ENCODE measurements around the gene TTC21A. TPM values are rescaled to one million over a fixed set of nuclear protein-coding genes. Genes with fewer than 3 reads are reported as not detected.

TTC21A gene
- total RNA-seq, 1 experiment from 2014 or later = 5.6 TPM

DNA sequence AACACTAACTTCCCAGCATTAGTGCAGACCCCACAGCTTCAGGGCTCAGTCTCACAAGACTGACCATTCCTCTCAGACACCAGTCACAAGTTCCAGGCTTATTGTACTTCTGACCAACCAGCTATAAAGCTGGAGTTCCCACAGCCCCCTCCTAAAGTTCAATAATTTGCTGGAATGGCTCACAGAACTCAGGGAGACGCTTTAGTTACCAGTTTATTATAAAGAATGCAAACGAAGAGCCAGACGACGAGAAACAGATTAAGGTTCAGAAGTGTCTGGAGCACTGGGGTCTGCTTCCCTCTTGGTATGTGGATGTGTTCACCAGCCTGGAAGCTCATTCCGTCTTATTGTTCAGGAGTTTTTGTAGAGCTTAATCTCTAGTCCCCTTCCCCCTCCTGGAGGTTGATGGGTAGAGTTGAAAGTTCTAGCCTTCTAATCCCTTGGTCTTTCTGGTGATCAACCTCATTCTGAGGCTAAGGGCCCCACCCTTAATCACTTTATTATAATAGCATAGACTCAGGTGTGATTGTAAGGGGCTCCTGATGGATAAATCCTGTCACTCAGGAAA lies 50.8 kb downstream of the TTC21A start:
- Histone ChIP-seq H3K9me3 (ENCODE audit: control insufficient read depth in 1 of 2, insufficient read depth in 1 of 2, low read depth in 1 of 2, low read length in 2 of 2) (no peaks in the 10 kb centered on the region), H3K79me2 (ENCODE audit: insufficient read depth, low read length) (no peaks in the 10 kb centered on the region), H3K4me2 (ENCODE audit: low read length) (no peak overlapping the region), H3K4me3 (replicated peaks in 1 of 2; ENCODE audit: low read depth in 1 of 2, low read length in 2 of 2) (no peak overlapping the region), H3K4me1 (ENCODE audit: control insufficient read depth in 1 of 2, insufficient read depth in 2 of 2, low read length in 2 of 2) (peaks cover 10 to 14% of the 10 kb centered on the region in 2 experiments; a peak in 3 of 4 replicates), H3K9ac (ENCODE audit: low read length) (no peak overlapping the region), H2AFZ (ENCODE audit: low read depth, low read length, poor library complexity, severe bottlenecking) (no peak overlapping the region), H3K36me3 (ENCODE audit: control insufficient read depth in 1 of 2, insufficient read depth in 2 of 2, low read length in 2 of 2) (no peaks in the 10 kb centered on the region), H3K9me2 (ENCODE audit: insufficient read depth) (no peaks in the 10 kb centered on the region), H3K27me3 (ENCODE audit: insufficient read depth, low read length) (no peaks in the 10 kb centered on the region), H4K20me1 (ENCODE audit: insufficient read depth) (no peaks in the 10 kb centered on the region), H3K27ac (ENCODE audit: low read depth, low read length) (no peak overlapping the region)
- TF ChIP-seq EGR1 (IDR thresholded peaks at IDR 0.05; ENCODE audit: low read depth) (no peak), CEBPB (IDR thresholded peaks at IDR 0.05; ENCODE audit: low read depth) (no peak), TCF7L2 (IDR thresholded peaks at IDR 0.05; ENCODE audit: borderline replicate concordance, extremely low read depth, insufficient read depth, insufficient read length) (no peak), SIN3A (IDR thresholded peaks at IDR 0.05; ENCODE audit: low read depth) (no peak)
- RAD21 ChIA-PET (ENCODE audit: low non-redundant PET in 1 of 2, low total read pairs in 2 of 2, uncharacterized antibody in 2 of 2, unreplicated experiment in 2 of 2) = no interaction called here
- CTCF ChIA-PET = no interaction called here
- no peak for DNase-seq (ENCODE audit: low read depth, low spot score)
- ATAC-seq = no peak
- intact Hi-C loops (cut with micrococcal nuclease) = no loop called here
- POLR2A ChIA-PET = interaction anchor here (0.9 to 1.2 kb wide), 2 partner anchors 12 to 19 kb away, joined by 3 read pairs; no protein-coding TSS in a partner anchor
- BruUV-seq (replicated peaks) = no TSS peak

- ChIA-PET CTCF (no interaction called here), RAD21 (ENCODE audit: low non-redundant PET in 1 of 2, low total read pairs in 2 of 2, uncharacterized antibody in 2 of 2, unreplicated experiment in 2 of 2) (no interaction called here), POLR2A (no interaction called here)
- no peaks in the 10 kb centered on the region for H3K79me2 ChIP-seq (ENCODE audit: insufficient read depth, low read length)
- peaks cover 4 to 15% of the 10 kb centered on the region in 2 experiments; a peak in 3 of 4 replicates for H3K4me1 ChIP-seq (ENCODE audit: control insufficient read depth in 1 of 2, insufficient read depth in 2 of 2, low read length in 2 of 2)
- no TSS peak for BruUV-seq (replicated peaks)
- no peak overlapping the region for H3K4me3 ChIP-seq (replicated peaks in 1 of 2; ENCODE audit: low read depth in 1 of 2, low read length in 2 of 2)
- no peaks in the 10 kb centered on the region for H3K27me3 ChIP-seq (ENCODE audit: insufficient read depth, low read length)
- no peaks in the 10 kb centered on the region for H3K36me3 ChIP-seq (ENCODE audit: control insufficient read depth in 1 of 2, insufficient read depth in 2 of 2, low read length in 2 of 2)
- H3K4me2 ChIP-seq (ENCODE audit: low read length) = no peak overlapping the region
- DNase-seq (ENCODE audit: low read depth, low spot score) = no peak
- H3K9me2 ChIP-seq (ENCODE audit: insufficient read depth) = no peaks in the 10 kb centered on the region
- H3K9ac ChIP-seq (ENCODE audit: low read length) = no peak overlapping the region
- no peaks in the 10 kb centered on the region for H3K9me3 ChIP-seq (ENCODE audit: control insufficient read depth in 1 of 2, insufficient read depth in 1 of 2, low read depth in 1 of 2, low read length in 2 of 2)
- no peak overlapping the region for H3K27ac ChIP-seq (ENCODE audit: low read depth, low read length)
- intact Hi-C loops (cut with micrococcal nuclease) = no loop called here
- ATAC-seq = no peak
- H2AFZ ChIP-seq (ENCODE audit: low read depth, low read length, poor library complexity, severe bottlenecking) = no peak overlapping the region
- H4K20me1 ChIP-seq (ENCODE audit: insufficient read depth) = no peaks in the 10 kb centered on the region
- TF ChIP-seq CBX3 (IDR thresholded peaks at IDR 0.05; ENCODE audit: low read depth) (no peak), RAD21 (IDR thresholded peaks at IDR 0.05; ENCODE audit: low read depth) (no peak), POLR2AphosphoS5 (IDR thresholded peaks at IDR 0.05; ENCODE audit: low read depth, low read length) (no peak), ELF1 (IDR thresholded peaks at IDR 0.05; ENCODE audit: borderline replicate concordance, low read depth) (no peak), YY1 (IDR thresholded peaks at IDR 0.05; ENCODE audit: extremely low read depth, insufficient replicate concordance, low read depth, low read length) (no peak), TCF7L2 (IDR thresholded peaks at IDR 0.05; ENCODE audit: borderline replicate concordance, extremely low read depth, insufficient read depth, insufficient read length) (no peak), JUND (IDR thresholded peaks at IDR 0.05) (no peak), MAX (IDR thresholded peaks at IDR 0.05) (no peak), SIN3A (IDR thresholded peaks at IDR 0.05; ENCODE audit: low read depth) (no peak), EZH2phosphoT487 (IDR thresholded peaks at IDR 0.05; ENCODE audit: borderline replicate concordance) (no peak)
- TF ChIP-seq, protein P1, sequence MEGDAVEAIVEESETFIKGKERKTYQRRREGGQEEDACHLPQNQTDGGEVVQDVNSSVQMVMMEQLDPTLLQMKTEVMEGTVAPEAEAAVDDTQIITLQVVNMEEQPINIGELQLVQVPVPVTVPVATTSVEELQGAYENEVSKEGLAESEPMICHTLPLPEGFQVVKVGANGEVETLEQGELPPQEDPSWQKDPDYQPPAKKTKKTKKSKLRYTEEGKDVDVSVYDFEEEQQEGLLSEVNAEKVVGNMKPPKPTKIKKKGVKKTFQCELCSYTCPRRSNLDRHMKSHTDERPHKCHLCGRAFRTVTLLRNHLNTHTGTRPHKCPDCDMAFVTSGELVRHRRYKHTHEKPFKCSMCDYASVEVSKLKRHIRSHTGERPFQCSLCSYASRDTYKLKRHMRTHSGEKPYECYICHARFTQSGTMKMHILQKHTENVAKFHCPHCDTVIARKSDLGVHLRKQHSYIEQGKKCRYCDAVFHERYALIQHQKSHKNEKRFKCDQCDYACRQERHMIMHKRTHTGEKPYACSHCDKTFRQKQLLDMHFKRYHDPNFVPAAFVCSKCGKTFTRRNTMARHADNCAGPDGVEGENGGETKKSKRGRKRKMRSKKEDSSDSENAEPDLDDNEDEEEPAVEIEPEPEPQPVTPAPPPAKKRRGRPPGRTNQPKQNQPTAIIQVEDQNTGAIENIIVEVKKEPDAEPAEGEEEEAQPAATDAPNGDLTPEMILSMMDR (IDR thresholded peaks at IDR 0.05 in 2 of 3, conservative IDR thresholded peaks at IDR 0.05 in 1 of 3; ENCODE audit: borderline replicate concordance in 1 of 3, insufficient read depth in 1 of 3, low read depth in 2 of 3, low read length in 2 of 3) = no peak
- TF ChIP-seq, protein P2, sequence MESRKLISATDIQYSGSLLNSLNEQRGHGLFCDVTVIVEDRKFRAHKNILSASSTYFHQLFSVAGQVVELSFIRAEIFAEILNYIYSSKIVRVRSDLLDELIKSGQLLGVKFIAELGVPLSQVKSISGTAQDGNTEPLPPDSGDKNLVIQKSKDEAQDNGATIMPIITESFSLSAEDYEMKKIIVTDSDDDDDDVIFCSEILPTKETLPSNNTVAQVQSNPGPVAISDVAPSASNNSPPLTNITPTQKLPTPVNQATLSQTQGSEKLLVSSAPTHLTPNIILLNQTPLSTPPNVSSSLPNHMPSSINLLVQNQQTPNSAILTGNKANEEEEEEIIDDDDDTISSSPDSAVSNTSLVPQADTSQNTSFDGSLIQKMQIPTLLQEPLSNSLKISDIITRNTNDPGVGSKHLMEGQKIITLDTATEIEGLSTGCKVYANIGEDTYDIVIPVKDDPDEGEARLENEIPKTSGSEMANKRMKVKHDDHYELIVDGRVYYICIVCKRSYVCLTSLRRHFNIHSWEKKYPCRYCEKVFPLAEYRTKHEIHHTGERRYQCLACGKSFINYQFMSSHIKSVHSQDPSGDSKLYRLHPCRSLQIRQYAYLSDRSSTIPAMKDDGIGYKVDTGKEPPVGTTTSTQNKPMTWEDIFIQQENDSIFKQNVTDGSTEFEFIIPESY (IDR thresholded peaks at IDR 0.05; ENCODE audit: extremely low read depth, insufficient replicate concordance, low read length) = no peak
These were observed 56.9 kb downstream of the TTC21A start for GRCh38 chr3:39164414-39164813.

All from HCT116 (cell line).